Subcutaneous abdominal adipose tissue (tissue), 5 donors: Measurements from ENCODE around the gene SLC25A25.
A peak's percentile ranks its signal among the peaks of the same experiment; 100 is the strongest.
"Not testable (repeated sequence)": the region's sequence is repeated elsewhere in the genome, so short reads cannot be mapped to it uniquely, and the experiment has no call there.

Experiments used
- H3K27ac ChIP-seq: one replicate; pipeline ENCODE4 v1.7.0; 2013; ENCODE audit warnings: low read depth, mild to moderate bottlenecking, inconsistent platforms, low read length, moderate library complexity
- H3K27me3 ChIP-seq, 5 donors: one replicate each; pipeline ENCODE4 v1.7.0; 2013; ENCODE audit warnings: low read length in 5 of 5, inconsistent platforms in 1 of 5; ENCODE audit not compliant: control insufficient read depth in 5 of 5, insufficient read depth in 4 of 5
- H3K36me3 ChIP-seq, 5 donors: one replicate each; pipeline ENCODE4 v1.7.0; 2013; ENCODE audit warnings: low read length in 5 of 5; ENCODE audit not compliant: control insufficient read depth in 5 of 5, insufficient read depth in 5 of 5
- H3K4me1 ChIP-seq, 5 donors: one replicate each; pipeline ENCODE4 v1.7.0; 2013; ENCODE audit warnings: low read length in 5 of 5, mild to moderate bottlenecking in 3 of 5, moderate library complexity in 1 of 5; ENCODE audit not compliant: control insufficient read depth in 5 of 5, insufficient read depth in 5 of 5
- H3K4me3 ChIP-seq, 5 donors: one replicate each; pipeline ENCODE4 v1.7.0; 2013; ENCODE audit warnings: low read length in 5 of 5, low read depth in 1 of 5
- H3K9ac ChIP-seq, 5 donors: one replicate each; pipeline ENCODE4 v1.7.0; 2013; ENCODE audit warnings: low read length in 5 of 5, mild to moderate bottlenecking in 4 of 5, moderate library complexity in 3 of 5
- H3K9me3 ChIP-seq, 5 donors: one replicate each; pipeline ENCODE4 v1.7.0; 2013; ENCODE audit warnings: low read length in 5 of 5; ENCODE audit not compliant: control insufficient read depth in 5 of 5
- donor health status: healthy.
- donor health status: healthy.
- donor health status: healthy.
- donor health status: healthy.
- donor health status: healthy.

Gene SLC25A25

DNA sequence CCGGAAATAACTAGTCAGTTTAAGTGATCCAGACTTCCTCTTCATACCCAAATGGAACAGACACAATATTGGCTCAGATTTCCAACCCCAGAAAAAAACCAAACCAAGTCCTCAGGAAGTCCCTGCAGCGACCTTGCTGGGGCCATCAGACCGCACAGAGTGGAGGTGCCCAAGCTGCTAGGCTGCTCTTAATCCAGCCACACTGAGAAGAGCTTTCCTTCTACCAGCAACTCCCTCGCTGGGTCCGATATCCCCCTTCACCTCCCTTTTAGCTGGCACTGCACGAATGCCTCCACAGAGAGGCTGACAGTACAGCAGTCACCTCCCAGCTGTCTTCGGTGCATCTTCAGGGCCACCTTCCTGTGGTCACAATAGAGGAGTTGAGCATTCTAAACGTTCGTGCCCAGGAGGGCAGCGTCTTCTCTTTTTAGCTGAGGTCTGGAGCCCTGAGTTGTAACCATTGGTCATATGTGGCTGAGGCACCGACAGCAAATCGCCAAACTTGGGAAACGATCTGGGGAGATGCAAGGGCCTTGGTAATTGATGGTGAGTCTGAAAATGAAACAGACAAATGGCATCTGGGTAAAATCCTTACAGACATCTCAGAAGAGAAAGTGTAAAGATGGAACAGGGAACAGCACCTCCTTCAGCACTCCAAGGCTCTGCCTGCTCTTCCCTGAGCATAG, 6.6 kb upstream of the SLC25A25 start:
- H3K9me3 ChIP-seq: no peaks in the 10 kb centered on the region
- H3K27me3 ChIP-seq: no peaks in the 10 kb centered on the region
- H3K4me1 ChIP-seq: peaks cover 3 to 42% (median 37%) of the 10 kb centered on the region in 5 donors
- H3K27ac ChIP-seq: peak overlapping the region; percentile 54
- no peak overlapping the region for H3K9ac ChIP-seq
- H3K4me3 ChIP-seq: peak overlapping the region in 3 of 5 donors; percentile 8 to 36 (median 32)
- H3K36me3 ChIP-seq: peaks cover 0 to 17% (median 13%) of the 10 kb centered on the region in 5 donors

DNA sequence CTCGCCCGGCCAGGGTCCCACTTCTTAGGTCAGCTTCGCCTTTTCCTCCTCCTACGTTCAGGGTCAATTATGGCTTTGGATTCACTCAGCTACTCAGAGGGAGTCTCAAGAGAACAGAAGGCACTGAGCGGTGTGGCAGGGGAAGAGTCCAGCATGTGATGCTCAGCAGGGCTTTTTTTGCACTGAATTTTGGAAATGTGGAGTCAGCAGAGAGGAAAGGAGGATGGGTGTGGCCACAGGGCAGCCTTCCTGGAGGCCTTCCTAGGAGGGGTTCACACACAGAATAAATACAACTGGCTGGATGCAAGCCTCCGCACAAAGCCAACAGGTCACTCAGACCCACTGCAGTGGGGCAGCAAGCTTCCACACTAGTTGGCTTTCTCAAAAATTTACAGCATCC, 5.8 kb upstream of the SLC25A25 start:
- Histone ChIP-seq H3K4me3 (peak overlapping the region in 1 of 5 donors; percentile 17), H3K4me1 (peaks cover 3 to 46% (median 43%) of the 10 kb centered on the region in 5 donors), H3K9me3 (no peaks in the 10 kb centered on the region), H3K9ac (no peak overlapping the region), H3K36me3 (peaks cover 0 to 17% (median 13%) of the 10 kb centered on the region in 5 donors), H3K27me3 (no peaks in the 10 kb centered on the region), H3K27ac (no peak overlapping the region)

DNA sequence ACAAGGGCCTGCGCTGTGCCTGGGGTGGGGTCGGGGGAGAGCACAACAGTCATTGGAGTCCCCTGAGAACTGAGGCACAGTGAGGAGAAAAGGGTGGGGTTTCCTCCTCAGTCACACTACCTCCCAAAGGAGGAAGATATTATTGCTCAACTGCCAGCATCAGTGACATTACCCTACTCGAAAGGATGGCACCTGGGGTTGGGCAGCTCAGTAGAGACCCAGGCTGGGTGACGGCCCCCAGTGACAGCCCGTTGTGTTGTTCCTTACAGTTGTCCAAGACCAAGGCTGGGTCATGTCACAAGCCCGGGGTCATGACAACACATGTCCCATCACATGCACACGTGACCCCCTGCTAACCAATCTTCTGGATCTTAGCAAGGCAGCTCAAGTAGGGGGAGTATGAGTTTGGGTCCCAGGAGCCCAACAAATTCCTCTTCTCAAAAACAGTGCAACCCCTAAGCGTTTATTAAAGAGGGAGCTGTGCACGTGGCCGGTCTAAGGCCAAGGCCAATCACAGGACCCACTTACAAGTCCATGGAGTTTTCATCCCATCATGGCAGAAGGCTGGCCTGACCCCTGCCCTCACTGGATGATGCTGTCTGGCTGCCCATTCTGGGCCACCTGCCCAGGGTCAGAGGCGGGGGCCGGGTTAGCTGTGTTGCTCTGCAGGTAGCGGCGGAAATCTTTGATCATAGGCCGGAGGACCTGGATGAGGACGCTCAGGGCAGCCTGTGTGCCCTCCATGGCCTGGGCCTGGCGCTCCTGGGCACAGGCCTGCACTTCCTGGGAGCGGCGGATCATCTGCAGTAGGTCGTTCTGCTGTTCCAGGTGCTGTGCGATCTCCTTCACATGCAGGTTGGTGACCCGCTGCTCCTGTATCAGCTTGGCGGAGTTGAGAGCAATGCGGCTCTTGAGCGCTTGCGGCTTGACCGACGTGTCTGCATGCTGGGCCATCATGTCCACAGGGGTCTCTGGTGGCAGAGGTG, 4.9 kb upstream of the SLC25A25 start:
- H3K27ac ChIP-seq: no peak overlapping the region
- H3K9ac ChIP-seq: no peak overlapping the region
- peaks cover 0 to 17% (median 13%) of the 10 kb centered on the region in 5 donors for H3K36me3 ChIP-seq
- no peak overlapping the region for H3K4me3 ChIP-seq
- no peaks in the 10 kb centered on the region for H3K9me3 ChIP-seq
- peaks cover 3 to 48% (median 43%) of the 10 kb centered on the region in 5 donors for H3K4me1 ChIP-seq
- no peaks in the 10 kb centered on the region for H3K27me3 ChIP-seq

DNA sequence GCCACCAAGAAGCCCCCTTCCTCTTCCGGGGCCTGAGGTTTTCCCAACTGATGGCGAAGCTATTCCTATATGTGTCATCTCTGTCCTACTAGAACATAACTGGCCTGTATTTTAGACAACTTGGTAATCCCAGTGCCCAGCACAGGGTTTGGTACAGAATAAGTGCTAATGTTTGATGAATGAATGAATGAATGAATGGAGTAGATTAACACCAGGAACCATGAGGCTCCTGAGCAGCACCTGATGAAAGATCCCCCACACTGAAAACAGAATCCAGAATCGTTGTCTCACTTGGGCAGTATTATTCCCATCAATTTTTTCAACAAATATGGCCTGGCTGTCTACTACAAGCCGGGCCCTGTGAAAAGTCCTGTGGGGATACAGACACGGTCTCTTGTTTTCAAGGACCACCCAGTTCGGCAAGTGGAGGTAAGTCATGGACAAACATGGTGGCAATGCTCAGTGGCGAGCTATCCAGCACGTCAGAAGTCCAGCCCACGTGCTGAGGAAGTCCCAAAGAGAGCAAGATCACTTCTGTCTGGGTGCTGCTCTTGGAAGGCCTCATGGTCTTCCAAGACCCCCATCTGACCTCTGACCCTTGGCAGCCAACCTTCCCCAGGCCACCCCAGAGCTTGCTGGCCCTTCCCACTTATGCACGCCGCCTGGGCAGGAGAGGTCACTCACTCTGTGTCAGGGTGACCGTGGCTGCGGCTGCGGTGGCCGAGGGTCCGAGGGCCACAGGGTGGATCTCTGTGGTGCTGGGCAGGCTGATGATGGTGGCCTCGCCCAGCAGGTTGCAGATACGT, 1.9 kb upstream of the SLC25A25 start:
- Histone ChIP-seq H3K9me3 (no peaks in the 10 kb centered on the region), H3K9ac (peak overlapping the region in 3 of 5 donors; percentile 77 to 88 (median 86)), H3K4me1 (peaks cover 3 to 67% (median 50%) of the 10 kb centered on the region in 5 donors), H3K27ac (no peak overlapping the region), H3K4me3 (peak overlapping the region; percentile 67 to 79 (median 78)), H3K36me3 (peaks cover 0 to 17% (median 13%) of the 10 kb centered on the region in 5 donors), H3K27me3 (no peaks in the 10 kb centered on the region)

DNA sequence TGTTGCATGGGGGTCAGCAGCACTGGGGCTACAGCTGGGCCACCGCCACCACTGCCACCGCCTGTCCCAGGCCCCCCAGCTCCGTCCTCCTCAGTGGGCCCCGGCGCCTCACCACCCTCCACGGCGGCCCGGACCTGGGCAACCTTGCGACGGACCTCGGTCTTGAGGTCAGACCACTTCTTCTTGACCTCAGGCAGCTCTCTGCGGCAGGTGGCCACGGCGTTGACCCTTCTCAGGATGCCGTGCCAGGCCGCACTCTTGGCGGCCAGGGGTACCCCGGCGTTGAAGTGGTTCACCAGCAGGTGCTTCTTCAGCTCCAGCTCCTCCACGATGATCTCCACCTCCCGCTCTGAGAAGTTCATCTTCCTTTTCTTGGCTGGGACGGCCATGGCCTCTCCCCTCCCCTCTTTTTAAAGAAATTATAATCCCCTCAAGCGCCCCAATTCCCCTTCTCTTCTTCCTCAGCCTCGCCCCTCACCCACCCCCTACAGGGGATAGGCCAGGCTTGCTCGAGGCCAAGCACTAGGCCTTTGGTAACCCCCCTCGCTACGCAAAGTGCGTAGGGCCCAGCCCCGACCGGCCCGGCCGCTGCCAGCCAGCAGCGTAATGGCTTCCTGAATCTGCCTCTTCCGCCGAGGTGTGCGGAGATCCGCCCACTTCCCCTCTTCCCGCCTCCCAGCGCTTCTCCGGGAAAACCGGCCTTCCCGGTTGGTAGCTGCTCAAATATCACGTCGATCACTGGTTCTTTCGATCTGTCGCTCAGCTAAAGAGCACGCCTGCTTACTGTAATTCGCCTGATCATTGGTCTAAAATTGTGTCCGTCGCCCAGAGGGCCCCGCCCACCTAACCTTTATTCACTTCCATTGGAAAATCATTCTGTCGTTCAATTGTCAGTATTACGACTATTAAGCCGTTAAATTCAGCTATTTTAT, 1.1 kb upstream of the SLC25A25 start, which contains the start of gene NAIF1:
TSS of gene NAIF1 (minus strand) at position 608 of the 932 bp plus-strand sequence. CDS start at position 389, 219 bp downstream.
- Histone ChIP-seq H3K4me3 (peak within 1 kb of the TSS; percentile 83 to 98 (median 86)), H3K9me3 (no peaks in the 10 kb centered on the region), H3K4me1 (peaks cover 1 to 68% (median 51%) of the 10 kb centered on the region in 5 donors), H3K9ac (peak within 1 kb of the TSS; percentile 90 to 98 (median 96)), H3K36me3 (peaks cover 0 to 14% (median 13%) of the 10 kb centered on the region in 5 donors), H3K27ac (peak within 1 kb of the TSS; percentile 97), H3K27me3 (no peaks in the 10 kb centered on the region)

DNA sequence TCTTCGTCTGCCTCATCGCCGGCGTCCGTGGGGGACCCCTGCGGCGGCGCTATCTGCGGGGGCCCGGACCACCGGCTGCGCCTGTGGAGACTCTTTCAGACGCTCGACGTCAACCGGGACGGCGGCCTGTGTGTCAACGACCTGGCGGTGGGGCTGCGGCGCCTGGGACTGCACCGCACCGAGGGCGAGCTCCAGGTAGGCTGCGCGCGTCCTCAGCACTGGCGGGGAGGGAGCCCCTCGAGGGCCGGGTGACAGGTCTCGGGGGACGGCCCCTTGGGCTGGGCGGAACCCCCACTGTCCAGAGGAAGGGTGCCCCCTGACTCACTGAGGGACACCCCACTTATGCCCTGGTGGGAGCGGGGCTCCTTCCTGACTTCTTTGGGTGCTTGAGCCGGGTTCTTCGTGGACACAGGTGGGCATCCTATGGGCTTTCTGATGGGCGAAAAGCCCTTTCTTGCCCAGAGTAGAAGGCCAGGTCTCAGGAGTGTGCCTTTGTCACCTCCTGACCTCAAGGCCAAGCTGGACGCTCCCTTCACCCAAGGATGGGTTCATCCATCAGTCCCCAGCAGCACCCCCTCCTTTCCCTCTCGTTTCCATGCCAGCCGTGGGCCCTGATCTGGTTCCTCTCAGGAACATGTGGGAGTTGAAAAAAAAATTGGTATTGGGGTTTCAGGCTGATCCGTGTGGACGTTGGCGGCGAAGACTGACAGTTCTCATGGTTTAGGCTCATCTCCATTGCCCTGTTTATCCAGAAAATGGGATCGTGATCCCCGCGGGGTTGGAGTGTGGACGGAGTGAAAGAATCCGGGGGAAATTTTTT, 564 bp downstream of the SLC25A25 start:
- peaks cover 13 to 73% (median 65%) of the 10 kb centered on the region in 5 donors for H3K4me1 ChIP-seq

DNA sequence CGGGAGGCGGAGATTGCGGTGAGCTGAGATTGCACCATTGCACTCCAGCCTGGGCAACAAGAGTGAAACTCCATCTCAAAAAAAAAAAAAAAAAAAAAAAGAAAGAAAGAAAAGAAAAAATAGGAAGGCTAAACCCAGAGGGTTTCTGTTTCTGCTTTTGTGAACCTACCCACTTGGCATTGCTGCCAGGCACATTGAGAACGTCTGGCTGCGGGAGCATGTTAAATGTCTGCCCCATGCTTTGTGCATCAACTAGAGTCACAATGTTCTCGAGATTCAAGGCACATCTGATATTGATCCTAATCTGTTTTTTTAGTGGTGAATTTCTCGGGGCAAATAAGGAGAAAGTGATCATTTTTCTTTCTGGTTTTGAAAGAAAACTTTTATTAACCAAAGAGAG, 2.8 kb downstream of the SLC25A25 start:
- Histone ChIP-seq H3K9ac (no peak overlapping the region), H3K36me3 (no peaks in the 10 kb centered on the region), H3K9me3 (no peaks in the 10 kb centered on the region), H3K4me3 (peak overlapping the region in 1 of 5 donors; percentile 6), H3K27ac (peak overlapping the region; percentile 97), H3K27me3 (no peaks in the 10 kb centered on the region), H3K4me1 (peaks cover 13 to 75% (median 61%) of the 10 kb centered on the region in 5 donors)

More for the DNA sequence above, 564 bp downstream of the SLC25A25 start:
- H3K9ac ChIP-seq: peak overlapping the region; percentile 84 to 95 (median 87)
- H3K36me3 ChIP-seq: peaks cover 0 to 2% (median under 1%) of the 10 kb centered on the region in 5 donors
- H3K27me3 ChIP-seq: no peaks in the 10 kb centered on the region
- peak overlapping the region; percentile 83 to 91 (median 86) for H3K4me3 ChIP-seq
- H3K9me3 ChIP-seq: no peaks in the 10 kb centered on the region
- peak overlapping the region; percentile 62 for H3K27ac ChIP-seq

DNA sequence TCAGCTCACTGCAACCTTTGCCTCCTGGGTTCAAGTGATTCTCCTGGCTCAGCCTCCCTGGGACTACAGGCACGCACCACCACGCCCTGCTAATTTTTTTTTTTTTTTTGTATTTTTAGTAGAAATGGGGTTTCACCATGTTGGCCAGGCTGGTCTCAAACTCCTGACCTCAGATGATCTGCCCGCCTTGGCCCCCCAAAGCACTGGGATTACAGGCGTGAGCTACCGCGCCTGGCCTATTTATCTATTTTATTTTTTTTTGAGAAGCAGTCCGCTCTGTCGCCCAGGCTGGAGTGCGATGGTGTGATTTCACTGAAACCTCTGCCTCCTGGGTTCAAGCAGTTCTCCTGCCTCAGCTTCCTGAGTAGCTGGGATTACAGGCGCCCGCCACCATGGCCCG, 3.4 kb downstream of the SLC25A25 start:
- Histone ChIP-seq H3K9ac (peak overlapping the region in 1 of 5 donors; percentile 35), H3K4me1 (peaks cover 13 to 69% (median 58%) of the 10 kb centered on the region in 5 donors), H3K27ac (peak overlapping the region; percentile 97)
- H3K27me3 ChIP-seq, H3K9me3 ChIP-seq, H3K36me3 ChIP-seq, H3K4me3 ChIP-seq: not testable (repeated sequence)
